ENCODE data around the gene OR52J3. TPM values are rescaled to one million over a fixed set of nuclear protein-coding genes. Genes with fewer than 3 reads are reported as not detected.

OR52J3 gene
- total and polyA plus RNA-seq, 2 donors (not counting 3 experiments of a cell fraction or from before 2014, with no cell fraction given) = not detected

DNA sequence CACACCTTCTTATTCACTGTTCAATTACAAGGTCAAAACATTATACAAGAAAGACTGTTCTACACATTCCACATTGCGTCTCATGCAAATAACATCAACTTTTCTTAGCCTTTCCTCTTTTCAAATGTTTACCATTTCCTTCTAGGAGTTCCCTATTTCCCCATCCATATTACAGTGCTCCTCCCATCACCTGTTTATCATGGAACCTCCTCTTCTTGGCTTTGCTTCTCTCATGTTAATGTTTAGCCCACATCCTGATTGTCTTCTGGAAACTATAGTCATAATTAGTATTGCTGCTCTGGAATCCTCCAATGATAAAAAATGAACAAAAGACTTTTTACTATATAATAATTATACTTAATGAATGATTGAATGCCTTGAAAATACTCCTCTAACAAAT is 44.3 kb downstream of the OR52J3 start:
- BruUV-seq (replicated peaks) = no TSS peak
- dilution Hi-C loops (cut with MboI; ENCODE audit: extremely low pct_ligation_motif_present, low sequenced_read_pairs) (no loop called here), intact Hi-C loops (cut with micrococcal nuclease) (no loop called here)
- Histone ChIP-seq H2AFZ (ENCODE audit: low read depth, low read length) (no peak overlapping the region), H3K9me3 (replicated peaks; ENCODE audit: control insufficient read depth, insufficient read depth, low read length) (no peaks in the 10 kb centered on the region), H3K27ac (ENCODE audit: insufficient read depth, low read depth, low read length) (no peak overlapping the region), H3K36me3 (ENCODE audit: control insufficient read depth in 2 of 2, extremely low read depth in 1 of 2, insufficient read depth in 2 of 2, low read length in 2 of 2) (no peaks in the 10 kb centered on the region), H3K9me1 (replicated peaks; ENCODE audit: control insufficient read depth, extremely low read depth, insufficient read depth, low read length) (no peaks in the 10 kb centered on the region), H4K20me1 (replicated peaks; ENCODE audit: control insufficient read depth, extremely low read depth, insufficient read depth, low read length) (no peaks in the 10 kb centered on the region), H3K27me3 (ENCODE audit: control insufficient read depth in 2 of 2, insufficient read depth in 2 of 2, low read length in 2 of 2) (no peaks in the 10 kb centered on the region), H3K9ac (replicated peaks; ENCODE audit: extremely low read depth, insufficient read depth, low read length) (no peak overlapping the region), H3K4me3 (replicated peaks in 1 of 3; ENCODE audit: insufficient read depth in 1 of 3, low read depth in 1 of 3, low read length in 3 of 3) (no peak overlapping the region), H3K4me2 (ENCODE audit: insufficient read depth, low read length) (no peak overlapping the region), H3K4me1 (ENCODE audit: control insufficient read depth, extremely low read depth, insufficient read depth, low read length) (no peaks in the 10 kb centered on the region), H3K79me2 (ENCODE audit: control insufficient read depth, insufficient read depth, low read length) (no peaks in the 10 kb centered on the region)
- DNase-seq (ENCODE audit: low read depth, low spot score) (no peak), FAIRE-seq (no peak)
- ChIA-PET CTCF (no interaction called here), POLR2A (no interaction called here)
- no peak for TF ChIP-seq POLR2A (IDR thresholded peaks at IDR 0.05; ENCODE audit: low read depth, low read length)
- TF ChIP-seq POLR2AphosphoS5 (IDR thresholded peaks at IDR 0.05; ENCODE audit: insufficient read depth, low read depth, low read length) = no peak
- TF ChIP-seq EZH2 (IDR thresholded peaks at IDR 0.05; ENCODE audit: borderline replicate concordance, low read depth, low read length, severe bottlenecking) = no peak
- no peak for TF ChIP-seq GATA2 (IDR thresholded peaks at IDR 0.05; ENCODE audit: insufficient read depth, insufficient read length, low read depth, low read length)
- TF ChIP-seq, protein P1, sequence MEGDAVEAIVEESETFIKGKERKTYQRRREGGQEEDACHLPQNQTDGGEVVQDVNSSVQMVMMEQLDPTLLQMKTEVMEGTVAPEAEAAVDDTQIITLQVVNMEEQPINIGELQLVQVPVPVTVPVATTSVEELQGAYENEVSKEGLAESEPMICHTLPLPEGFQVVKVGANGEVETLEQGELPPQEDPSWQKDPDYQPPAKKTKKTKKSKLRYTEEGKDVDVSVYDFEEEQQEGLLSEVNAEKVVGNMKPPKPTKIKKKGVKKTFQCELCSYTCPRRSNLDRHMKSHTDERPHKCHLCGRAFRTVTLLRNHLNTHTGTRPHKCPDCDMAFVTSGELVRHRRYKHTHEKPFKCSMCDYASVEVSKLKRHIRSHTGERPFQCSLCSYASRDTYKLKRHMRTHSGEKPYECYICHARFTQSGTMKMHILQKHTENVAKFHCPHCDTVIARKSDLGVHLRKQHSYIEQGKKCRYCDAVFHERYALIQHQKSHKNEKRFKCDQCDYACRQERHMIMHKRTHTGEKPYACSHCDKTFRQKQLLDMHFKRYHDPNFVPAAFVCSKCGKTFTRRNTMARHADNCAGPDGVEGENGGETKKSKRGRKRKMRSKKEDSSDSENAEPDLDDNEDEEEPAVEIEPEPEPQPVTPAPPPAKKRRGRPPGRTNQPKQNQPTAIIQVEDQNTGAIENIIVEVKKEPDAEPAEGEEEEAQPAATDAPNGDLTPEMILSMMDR (IDR thresholded peaks at IDR 0.05; ENCODE audit: extremely low read depth in 1 of 2, insufficient read depth in 1 of 2, low read depth in 1 of 2, low read length in 2 of 2) = no peak
- TF ChIP-seq, protein P2, sequence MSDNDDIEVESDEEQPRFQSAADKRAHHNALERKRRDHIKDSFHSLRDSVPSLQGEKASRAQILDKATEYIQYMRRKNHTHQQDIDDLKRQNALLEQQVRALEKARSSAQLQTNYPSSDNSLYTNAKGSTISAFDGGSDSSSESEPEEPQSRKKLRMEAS (IDR thresholded peaks at IDR 0.05; ENCODE audit: insufficient read depth, insufficient read length) = no peak
- no peak for TF ChIP-seq JUN (IDR thresholded peaks at IDR 0.05; ENCODE audit: borderline replicate concordance, insufficient read depth, insufficient read length, low read depth)
- no peak for TF ChIP-seq MYC (IDR thresholded peaks at IDR 0.05; ENCODE audit: low read depth, low read length)
- TF ChIP-seq FOS (IDR thresholded peaks at IDR 0.05; ENCODE audit: borderline replicate concordance, insufficient read depth, low read length) = no peak
